ENCODE data around the gene CITED1.

Gene CITED1

DNA sequence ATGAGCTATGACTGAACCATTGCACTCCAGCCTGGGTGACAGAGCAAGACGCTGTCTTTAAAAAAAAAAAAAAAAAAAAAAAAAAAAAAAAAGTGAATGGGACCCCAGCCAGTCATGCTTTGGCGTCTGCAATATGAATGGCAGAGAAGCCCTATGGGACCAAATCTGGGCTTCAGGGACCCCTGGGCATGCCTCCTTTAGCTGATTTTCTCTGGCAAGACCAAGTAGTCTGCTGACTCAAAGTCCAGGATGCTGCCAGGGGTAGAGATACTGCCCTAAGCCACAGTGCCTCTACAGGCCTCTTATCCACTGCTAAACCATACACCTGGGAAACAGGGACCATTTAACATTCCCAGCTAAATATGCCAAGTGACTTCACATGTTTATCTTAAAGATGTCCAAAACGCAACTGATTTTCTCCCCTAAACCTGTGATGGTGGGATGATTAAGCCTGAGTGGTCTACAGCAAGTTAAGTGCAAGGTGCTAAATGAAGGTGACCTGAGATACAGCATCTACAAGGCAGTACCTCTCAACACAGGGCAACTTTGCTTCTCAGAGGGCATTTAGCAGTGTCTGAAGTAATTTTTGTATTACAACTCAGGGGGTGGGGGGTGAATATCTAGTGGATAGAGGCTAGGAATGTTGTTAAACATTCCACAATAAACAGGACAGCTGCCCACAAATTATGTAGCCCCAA, 34.5 kb downstream of the CITED1 start:
- TF ChIP-seq, protein P1, sequence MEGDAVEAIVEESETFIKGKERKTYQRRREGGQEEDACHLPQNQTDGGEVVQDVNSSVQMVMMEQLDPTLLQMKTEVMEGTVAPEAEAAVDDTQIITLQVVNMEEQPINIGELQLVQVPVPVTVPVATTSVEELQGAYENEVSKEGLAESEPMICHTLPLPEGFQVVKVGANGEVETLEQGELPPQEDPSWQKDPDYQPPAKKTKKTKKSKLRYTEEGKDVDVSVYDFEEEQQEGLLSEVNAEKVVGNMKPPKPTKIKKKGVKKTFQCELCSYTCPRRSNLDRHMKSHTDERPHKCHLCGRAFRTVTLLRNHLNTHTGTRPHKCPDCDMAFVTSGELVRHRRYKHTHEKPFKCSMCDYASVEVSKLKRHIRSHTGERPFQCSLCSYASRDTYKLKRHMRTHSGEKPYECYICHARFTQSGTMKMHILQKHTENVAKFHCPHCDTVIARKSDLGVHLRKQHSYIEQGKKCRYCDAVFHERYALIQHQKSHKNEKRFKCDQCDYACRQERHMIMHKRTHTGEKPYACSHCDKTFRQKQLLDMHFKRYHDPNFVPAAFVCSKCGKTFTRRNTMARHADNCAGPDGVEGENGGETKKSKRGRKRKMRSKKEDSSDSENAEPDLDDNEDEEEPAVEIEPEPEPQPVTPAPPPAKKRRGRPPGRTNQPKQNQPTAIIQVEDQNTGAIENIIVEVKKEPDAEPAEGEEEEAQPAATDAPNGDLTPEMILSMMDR (IDR thresholded peaks at IDR 0.05; ENCODE audit: low read depth, low read length, missing control alignments): no peak
- no peak for DNase-seq (ENCODE audit: low read depth)

DNA sequence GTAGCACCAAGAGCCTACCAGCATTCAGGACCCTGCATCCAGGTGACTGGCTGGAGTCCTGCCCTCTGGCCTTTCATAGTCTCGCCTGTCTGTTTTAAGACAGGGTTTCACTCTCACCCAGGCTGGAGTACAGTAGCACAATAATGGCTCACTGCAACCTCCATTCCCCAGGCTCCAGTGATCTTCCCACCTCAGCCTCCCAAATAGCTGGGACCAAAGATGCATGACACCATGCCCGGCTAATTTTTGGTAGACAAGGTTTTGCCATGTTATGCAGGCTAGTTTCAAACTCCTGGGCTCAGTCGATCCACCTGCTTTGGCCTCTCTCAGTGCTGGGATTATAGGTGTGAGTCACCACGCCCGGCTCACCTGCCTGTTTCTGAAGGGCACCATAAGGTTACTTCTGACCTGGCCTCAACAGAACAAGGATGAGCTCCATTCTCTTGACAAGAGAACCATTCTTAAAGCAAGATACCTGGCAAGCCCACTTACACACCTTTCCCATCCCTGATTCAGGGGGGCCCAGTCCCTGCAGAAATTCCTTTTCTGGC, 35.3 kb downstream of the CITED1 start:
- DNase-seq (ENCODE audit: low read depth): no peak
- TF ChIP-seq, protein P1 (IDR thresholded peaks at IDR 0.05; ENCODE audit: low read depth, low read length, missing control alignments): no peak
- H3K4me3 ChIP-seq (ENCODE audit: low read depth, low read length): no peak overlapping the region

More for the DNA sequence above, 34.5 kb downstream of the CITED1 start:
- H3K4me3 ChIP-seq (ENCODE audit: low read depth, low read length): no peak overlapping the region

DNA sequence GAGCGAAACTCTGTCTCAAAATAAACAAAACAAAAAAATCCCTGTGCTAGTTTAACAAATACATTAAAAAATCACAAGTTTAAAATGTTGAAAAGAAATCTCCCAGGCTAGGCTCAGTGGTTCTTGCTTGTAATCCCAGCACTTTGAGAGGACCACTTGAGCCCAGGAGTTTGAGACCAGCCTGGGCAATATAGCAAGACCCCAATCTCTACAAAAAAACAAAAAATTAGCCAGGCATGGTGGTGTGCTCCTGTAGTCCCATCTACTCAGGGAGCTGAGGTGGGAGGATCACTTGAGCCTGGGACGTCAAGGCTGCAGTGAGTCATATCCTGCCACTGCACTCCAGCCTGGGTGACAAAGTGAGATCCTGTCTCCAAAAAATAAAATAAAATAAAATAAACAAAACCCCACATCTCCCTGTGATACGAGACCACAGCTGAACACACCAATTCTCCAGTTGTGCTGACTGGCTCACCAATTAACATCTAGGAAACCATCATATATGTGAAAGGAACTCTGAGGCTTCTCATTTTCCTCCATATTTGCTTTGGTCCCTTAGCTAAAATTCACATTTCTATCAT, 36.0 kb downstream of the CITED1 start:
- TF ChIP-seq, protein P1 (IDR thresholded peaks at IDR 0.05; ENCODE audit: low read depth, low read length, missing control alignments): no peak
- DNase-seq (ENCODE audit: low read depth): no peak
- H3K4me3 ChIP-seq (ENCODE audit: low read depth, low read length): no peak overlapping the region

DNA sequence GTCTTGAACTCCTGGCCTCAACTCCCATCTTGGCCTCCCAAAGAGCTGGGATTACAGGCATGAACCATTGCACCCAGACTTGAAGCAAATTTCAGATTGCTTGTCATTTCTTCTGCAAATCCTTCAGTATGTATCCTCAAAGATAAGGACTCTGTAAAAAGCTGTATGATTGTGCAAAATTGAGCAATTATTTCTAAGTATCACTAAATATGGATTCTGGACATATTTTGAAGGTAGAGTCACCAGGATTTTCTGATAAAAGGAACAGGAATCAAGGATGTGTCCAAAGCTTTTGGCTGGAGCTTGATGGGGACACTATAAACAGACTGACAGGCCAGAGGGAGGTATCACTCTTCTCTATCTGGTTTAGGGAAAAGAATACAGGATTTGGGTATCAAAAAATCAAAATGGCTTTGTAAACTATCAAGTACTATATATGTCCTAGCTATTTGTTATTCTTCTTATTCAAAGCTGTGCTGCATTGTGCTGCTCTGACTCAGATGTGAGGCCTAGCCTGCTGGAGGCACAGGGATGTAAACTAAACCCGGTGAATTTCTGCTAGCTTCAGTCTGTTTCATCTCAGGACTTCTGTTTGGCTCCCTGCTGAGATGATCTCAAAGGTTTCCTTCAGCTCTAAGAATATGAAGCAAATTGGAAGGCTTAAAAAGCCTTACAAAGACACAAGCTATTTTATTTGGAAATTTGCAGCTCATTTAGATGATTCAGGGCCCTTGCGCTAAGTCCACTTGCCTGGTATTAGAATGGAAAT, 36.9 kb downstream of the CITED1 start:
- TF ChIP-seq, protein P1 (IDR thresholded peaks at IDR 0.05; ENCODE audit: low read depth, low read length, missing control alignments): no peak
- H3K4me3 ChIP-seq (ENCODE audit: low read depth, low read length): no peak overlapping the region
- no peak for DNase-seq (ENCODE audit: low read depth)

DNA sequence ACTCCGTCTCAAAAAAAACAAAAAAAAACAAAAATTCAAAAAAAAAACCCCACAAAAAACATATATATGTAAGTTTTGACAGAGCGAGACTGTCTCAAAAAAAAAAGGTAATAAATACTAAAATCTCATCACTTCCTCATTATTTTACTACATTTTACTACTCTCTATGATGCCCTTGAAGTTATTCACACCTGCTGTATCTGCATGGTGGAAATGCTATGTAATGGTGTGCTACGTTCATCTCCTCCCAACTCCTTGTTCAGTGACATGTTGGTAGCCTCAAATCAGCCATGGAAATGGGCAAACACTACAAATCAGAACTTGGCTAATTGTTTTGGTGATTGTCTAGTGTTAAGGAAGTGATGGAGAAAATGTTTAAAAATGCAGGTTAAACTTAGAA, 40.5 kb downstream of the CITED1 start:
- no peak overlapping the region for H3K4me3 ChIP-seq (ENCODE audit: low read depth, low read length)
- TF ChIP-seq, protein P1 (IDR thresholded peaks at IDR 0.05; ENCODE audit: low read depth, low read length, missing control alignments): no peak
- DNase-seq (ENCODE audit: low read depth): no peak

DNA sequence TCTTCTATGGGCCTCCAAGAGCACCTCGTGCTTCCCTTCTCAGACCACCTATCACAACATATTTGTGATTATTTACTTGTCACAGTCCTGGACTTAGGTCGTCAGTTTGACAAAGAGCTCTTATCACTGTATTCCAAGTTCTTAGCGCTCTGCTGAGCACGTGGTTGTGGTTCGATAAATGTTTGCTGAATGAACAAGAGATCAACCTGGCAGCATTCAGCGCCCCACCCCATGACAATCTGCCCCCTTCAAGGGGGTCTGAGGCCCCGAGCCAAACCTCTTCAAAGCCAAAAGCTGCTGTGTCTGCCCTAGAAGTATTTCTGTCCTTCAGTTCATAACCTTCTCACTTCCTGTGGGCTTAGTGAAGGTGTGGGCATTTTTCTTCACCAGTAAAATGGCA, 43.6 kb downstream of the CITED1 start:
- DNase-seq (ENCODE audit: low read depth): no peak
- TF ChIP-seq, protein P1 (IDR thresholded peaks at IDR 0.05; ENCODE audit: low read depth, low read length, missing control alignments): no peak
- no peak overlapping the region for H3K4me3 ChIP-seq (ENCODE audit: low read depth, low read length)
